ENCODE measurements around the gene CPPED1.
A peak's percentile ranks its signal among the peaks of the same experiment; 100 is the strongest.
"Not testable (repeated sequence)": the region's sequence is repeated elsewhere in the genome, so short reads cannot be mapped to it uniquely, and the experiment has no call there.

The CPPED1 gene

DNA sequence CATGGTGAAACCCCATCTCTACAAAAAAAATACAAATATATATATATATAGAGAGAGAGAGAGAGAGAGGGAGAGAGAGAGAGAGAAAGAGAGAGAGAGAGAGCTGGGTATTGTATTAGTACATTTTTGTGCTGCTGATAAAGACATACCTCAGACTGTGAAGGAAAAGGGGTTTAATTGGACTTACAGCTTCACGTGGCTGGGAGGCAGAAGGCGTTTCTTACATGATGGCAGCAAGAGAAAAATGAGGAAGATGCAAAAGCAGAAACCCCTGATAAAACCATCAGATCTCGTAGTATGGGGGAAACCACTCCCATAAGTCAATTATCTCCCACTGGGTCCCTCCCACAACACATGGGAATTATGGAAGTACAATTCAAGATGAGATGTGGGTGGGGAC is 37.5 kb downstream of the CPPED1 start:
- not testable (repeated sequence) for DNase-seq

DNA sequence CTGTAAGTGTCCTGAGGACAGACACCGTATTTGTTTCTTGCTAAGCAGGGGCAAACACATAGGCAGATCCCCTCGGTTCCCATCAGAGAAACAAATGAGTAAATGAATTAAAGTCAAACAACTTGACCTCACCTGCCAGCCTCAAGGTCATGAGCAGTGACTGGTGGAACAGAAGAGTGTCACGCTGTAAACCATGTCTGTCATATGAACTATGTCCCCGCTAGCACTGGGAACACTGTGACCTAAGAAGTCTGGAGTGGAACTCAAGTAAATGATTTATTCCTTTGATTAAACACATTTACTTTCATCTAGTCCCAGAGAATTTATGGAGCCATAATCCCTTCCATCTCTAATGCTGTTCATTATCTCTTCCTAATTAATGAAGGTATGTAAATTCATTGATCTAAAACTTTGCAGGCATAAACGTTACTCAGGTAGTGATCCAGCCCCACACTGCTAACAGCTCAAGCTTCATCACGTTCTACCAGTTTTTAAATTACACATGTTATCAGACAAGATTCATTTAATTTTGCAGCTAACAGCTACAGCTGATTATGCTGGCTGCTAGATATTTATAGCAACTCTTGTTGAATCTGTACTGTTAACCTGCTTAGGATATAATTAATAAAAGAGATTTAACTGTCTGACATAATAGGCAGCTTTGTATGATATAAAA is 38.7 kb downstream of the CPPED1 start:
- DNase-seq = no peak

DNA sequence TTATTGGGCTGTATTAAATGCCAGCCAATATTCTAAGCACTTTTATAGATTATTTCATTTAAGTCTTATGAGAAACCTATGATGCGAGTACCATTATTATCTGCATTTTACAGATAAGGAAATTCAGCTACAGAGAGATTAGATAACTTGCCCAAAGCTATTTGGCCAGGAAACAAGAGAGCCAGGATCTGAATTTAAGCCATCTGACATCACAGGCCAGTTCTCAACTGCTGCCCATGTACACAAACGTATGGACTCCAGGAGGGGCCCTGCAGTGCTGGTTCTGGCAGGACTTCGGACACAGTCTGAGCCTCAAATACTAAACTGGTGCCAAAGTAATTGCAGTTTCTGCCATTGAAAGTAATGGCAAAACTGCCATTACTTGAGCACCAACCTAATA is 40.2 kb downstream of the CPPED1 start:
- no peak for DNase-seq

DNA sequence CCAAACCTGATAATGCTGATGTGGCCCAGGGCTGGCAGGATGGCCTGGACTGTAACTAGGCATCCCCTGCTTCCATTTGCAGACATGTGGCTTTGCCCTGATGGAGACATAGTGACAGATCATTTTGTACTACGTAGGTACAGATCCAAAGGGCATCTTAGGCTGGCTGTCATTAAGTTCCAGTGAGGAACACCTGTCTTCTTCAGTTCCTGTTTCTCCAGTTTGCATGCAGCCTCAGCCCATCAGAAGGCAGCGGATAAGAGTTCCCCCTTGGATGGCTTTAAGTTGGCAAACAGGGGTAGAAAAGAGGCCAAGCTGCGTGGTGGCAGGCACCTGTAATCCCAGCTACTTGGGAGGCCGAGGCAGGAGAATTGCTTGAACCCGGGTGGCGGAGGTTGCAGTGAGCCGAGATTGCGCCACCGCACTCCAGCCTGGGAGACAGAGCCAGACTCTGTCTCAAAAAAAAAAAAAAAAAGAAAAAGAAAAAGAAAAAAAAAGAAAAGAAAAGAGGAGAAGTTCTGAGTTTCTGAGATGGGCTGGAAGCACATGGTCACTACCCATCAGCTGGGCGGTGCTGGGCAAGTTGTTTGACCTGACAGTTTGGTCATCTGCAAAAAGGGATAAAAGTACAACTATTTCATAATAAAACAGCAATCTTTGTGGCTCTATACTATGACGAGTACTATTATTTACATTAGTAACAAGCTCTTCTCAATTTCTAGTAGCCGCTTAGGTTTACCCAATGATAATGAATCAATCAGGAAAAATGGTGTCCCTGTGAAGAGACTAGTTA is 42.7 kb downstream of the CPPED1 start:
- no peak for DNase-seq

DNA sequence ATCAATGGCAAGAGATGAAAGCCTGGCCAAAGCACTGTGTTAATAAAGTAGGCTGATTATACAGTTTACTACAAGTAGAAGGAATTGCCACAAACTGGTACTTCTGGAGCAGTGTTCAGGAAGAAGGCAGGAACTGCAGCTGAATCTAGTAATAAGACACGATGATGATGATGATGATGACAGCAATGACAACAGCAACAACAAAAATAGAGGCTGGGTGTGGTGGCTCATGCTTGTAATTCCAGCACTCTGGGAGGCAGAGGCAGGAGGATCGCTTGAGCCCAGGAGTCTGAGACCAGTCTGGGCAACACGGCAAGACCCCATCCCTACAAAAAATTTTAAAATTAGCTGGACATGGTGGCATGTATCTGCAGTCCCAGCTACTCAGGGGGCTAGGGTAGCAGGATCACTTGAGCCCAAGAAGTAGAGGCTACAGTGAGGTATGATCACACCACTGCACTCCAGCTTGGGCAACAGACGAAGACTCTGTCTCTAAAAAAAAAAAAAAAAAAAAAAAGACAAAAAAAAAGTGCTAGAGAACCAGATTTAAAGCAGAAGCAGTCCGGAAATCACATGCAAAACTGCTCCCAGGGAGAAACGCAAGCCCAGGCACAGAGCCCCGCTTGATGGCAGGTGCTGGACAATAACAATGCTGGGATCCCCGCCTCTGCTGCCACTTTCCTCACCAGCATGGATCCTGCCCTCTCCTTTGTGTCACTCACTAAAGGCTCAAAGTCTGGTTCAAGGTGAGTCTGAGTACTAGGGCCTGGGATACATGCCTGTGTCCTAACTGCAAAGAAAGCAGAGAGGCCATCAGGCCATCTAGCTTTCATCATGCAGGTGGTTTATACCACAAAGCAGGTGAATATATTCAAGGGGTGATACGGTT is 44.8 kb downstream of the CPPED1 start:
- DNase-seq = no peak

DNA sequence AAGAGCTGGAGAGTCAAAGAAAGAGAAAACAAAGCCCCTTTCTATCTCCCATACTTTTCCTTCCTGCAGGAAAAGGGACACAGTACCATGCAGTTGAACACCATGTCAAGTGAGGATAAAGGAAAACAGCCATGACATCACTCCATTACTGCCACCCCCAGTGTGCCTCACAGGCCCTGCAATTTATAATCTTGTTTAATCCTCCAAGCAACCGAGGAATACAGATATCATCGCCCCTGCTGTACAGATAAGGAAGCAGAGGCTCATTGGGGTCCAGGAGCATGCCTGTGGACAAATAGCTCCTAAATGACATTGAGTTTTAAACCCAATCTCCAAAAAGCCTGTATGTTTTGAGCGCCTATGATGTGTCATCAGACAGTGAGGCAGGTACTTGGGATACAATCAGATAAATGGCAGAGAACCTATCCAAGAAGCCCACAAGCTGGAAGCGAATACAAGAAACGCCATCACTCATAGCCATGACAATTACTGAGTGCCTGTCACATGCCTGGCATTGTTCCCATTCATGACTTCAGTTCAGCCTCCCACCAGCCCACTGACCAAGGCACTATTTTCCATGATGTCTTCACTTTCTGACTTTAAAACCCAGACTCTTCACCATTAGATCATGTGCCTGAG is 45.5 kb downstream of the CPPED1 start:
- no peak for DNase-seq

DNA sequence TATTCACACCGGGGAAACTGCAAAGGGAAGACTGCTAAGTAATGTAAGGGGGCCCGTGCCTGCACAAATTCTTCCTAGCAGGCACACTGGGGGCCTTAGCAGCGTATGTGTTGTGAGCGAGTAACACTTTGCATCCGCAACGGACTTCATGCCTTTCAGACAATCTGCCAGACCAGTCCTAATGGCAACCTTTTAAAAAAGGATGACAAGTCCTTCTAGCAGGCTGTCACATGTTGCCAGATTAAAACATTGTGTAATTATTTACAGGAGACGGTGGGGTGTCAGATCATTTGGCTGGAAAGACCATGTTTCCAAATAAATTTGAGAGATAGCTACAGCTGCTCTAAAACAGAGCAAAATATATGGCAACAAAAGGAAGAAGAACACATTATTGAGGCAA is 46.1 kb downstream of the CPPED1 start:
- no peak for DNase-seq

DNA sequence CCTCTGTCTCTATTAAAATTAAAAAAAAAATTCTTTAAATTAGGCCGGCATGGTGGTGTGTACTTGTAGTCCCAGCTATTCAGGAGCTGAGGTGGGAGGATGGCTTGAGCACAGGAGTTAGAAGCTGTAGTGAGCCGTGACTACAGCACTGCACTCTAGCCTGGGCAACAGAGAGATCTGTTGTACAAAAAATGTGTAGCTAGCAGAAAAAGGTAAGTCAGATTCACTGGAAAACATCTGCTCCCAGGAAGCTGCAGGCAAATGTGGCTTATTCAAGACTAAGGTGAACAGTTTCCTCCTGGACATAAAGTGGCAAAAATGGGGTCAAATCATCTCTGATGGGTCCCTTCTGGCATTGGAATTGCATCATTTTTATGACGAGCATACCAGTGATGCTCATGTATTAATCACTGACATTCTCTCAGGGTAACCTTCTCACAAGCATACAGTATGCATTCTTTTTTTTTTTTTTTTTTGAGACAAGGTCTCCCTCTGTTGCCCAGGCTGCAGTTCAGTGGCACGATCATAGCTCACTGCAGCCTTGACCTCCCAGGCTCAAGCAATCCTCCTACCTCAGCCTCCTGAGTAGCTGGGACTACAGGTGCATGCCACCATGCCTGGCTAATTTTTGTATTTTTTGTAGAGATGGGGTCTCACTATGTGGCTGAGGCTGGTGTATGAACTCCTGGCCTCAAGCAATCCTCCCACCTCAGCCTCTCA is 48.7 kb downstream of the CPPED1 start:
- DNase-seq = no peak

DNA sequence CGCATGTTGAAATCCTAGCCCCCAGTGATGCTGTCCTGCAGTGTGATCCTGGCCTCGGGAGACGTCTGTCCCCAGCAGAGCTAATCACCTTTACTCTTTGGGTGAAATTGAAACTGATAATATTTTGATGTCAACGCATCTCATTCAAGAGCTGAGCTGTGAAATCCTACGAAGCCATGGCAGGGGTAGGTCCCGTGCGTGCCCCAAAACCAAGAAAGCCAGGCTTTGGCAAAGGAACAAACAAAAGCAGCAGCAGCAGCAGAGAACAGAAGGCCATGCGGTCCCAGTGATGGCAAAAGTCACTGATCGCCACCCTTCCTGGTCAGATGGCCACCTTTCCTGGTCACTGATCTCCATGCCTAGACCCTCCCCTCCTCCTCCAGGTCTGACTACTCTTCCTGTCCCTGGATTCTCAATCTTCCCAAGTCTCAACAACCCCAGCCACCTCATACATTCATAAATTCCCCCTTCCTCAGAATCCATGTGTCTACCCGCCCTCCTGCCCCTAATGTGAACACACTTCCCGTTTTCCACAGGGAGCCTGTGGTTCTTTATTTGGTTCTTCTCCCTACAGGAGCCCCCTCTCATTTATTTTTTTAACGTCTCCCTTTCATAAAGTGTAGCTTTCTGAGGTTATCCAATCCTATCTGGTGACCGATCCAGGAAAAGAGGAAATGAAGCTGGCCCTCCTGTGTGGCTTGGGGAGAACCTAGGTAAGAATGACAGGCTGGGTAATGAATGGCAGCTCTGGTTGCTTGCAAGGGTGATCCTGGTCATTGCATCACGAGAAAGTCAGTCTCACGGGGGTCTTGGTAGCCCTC is 50.3 kb downstream of the CPPED1 start:
- no peak for DNase-seq

DNA sequence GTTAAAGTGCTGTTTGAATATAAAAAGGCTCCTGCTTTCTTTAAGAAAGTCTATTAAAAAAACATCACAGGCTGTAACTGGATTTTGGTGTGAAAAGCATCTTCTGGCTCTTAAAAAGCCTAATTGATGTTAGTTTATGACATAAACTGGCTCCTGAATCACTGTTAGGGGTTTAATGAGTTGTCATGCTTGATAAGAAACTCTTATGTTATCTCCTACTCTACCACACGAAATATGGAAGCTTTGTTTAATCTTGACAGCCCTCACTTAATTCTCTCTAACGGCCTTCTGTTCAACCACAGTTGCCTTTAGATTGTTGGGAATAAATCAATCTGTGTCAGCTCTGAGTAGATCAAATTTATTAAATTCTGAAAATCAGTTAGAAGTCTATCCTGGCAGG is 51.5 kb downstream of the CPPED1 start:
- no peak for DNase-seq

DNA sequence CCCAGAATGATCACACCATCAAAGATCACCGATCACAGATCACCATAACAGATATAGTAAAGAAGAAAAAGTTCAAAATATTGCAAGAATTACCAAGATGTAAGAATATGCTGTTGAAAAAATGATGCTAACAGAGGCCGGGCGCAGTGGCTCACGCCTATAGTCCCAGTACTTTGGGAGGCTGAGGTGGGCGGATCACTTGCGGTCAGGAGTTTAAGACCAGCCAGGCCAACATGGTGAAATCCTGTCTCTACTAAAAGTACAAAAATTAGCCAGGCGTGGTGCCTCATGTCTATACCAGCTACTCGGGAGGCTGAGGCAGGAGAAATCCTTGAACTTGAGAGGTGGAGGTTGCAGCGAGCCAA is 53.2 kb downstream of the CPPED1 start:
- DNase-seq = peak; percentile 51

DNA sequence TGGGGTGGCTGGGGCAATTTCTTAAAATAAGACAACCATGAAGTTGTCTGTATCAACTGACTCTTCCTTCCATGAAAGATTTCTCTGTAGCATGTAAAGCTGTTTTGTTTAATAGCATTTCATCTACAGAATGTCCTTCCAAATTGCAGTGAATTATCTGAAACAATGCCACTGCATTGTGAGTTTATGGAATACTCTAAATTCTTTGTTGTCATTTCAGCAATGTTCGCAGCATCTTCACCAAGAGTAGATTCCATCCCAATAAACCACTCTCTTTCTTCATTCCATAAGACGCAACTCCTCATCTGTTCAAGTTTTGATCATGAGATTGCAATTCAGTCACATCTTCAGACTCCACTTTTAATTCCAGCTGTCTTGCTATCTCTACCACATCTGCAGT is 54.6 kb downstream of the CPPED1 start:
- no peak for DNase-seq

DNA sequence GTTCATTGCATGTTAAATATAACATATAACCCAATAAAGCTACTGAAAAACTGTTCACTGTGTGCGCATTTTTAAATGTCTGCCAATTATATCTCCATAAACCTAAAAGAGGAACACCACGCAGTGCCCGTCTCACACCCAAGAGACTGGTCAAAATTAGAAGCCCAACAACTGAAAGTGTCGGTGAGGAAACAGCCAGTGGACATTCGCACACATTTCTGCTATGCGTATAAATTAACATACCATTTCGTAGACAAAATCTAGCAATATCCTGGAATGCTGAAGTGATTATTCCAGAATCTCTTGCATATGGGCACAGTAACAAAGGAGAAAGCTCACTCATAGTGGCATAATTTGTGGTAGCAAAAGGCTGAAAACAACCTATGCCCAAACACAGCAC is 55.9 kb downstream of the CPPED1 start:
- no peak for DNase-seq

DNA sequence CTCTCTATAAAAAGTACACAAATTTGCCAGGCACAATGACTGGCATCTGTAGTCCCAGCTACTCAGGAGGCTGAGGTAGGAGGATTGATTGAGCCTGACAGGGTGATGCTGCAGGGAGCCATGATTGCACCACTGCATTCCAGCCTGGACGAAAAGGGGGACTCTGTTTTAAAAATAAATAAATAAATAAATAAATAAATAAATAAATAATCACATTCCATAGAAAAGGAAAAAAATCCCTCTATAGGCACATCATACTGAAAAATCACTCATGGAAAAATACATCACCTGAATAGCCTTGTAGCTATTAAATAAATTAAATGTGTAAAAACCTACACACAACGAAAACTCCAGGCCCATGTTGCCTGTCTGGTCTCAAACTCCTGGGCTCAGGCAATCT is 56.4 kb downstream of the CPPED1 start:
- no peak for DNase-seq

DNA sequence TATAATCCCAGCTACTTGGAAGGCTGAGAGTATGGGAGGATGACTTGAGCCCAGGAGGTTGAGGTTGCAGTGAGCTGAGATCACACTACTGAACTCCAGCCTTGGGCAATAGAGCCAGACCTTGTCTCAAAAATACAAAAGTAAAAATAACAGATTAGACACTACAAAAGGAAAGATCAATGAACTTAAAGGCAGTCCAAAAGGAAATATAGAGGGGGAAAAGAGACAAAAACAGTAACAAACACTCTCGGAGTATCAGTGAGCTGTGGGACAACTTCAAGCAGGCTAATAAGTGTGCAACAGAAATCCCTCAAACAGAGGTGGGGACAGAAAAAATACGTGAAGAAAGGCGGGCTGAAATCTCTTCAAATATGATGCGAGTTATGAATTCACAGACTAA is 58.8 kb downstream of the CPPED1 start:
- no peak for DNase-seq

DNA sequence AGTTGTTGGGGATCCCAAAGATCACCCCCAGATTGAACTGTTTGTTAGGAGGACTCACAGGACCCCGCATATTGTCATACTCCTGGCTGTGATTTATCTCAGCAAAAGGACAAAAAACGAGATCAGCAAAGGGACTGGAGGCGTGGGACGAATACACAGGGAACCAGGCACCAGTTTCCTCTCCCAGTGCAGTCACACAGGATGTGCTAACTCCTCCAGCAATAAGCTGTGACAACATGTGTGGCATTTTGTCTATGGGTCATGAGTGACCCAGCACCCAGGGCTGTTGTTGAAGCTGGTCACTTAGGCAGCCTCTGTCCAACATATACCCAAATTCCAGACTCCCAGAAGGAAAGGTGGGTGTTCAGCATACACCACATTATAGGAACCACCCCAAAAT is 60.9 kb downstream of the CPPED1 start:
- no peak for DNase-seq

DNA sequence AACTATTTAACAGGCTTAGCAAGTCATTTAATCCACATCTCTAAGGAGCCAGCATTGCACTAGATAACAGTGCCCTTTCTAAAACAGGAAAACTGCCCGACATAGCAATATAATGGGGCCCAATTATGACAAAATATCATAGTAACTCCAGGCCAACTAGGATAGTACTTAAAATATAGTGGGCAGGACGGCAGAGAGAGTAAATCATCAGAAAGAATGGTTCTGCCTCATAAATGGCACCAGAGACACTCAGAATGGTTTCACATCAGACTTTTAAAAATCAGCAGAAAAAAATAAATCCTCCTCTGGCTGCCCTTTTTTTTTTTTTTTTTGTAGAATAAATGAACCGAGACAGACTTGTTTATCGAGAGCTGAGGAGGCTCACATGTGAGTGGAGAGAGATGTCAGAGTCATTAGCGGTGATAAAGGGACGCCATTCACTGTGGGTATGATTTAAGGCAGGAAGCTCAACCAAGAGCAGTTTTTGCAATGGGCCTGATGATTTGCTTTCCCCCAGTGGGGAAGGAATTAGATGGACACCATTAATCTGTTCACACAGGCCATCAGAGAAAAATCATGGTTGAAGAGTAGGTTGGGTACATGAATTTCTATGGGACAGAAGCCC is 62.6 kb downstream of the CPPED1 start:
- DNase-seq = no peak

DNA sequence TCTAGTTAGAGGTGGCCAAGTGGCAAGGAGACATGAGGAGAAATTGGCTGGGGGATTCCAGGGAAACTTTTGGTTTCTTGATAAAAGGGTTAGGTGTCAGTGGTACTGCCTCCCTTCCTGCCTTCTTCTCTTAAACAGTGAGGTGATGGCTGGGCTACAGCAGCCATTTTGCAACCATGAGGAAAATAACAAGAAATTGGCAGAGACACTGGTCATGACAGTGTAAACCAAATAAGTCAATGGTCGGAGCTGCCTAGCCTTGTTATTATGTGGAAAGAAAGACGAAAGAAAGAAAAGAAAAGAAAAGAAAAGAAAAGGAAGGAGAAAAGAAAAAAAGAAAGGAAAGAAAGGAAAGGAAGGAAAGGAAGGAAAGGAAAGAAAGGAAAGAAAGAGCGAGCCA is 63.9 kb downstream of the CPPED1 start:
- no peak for DNase-seq

DNA sequence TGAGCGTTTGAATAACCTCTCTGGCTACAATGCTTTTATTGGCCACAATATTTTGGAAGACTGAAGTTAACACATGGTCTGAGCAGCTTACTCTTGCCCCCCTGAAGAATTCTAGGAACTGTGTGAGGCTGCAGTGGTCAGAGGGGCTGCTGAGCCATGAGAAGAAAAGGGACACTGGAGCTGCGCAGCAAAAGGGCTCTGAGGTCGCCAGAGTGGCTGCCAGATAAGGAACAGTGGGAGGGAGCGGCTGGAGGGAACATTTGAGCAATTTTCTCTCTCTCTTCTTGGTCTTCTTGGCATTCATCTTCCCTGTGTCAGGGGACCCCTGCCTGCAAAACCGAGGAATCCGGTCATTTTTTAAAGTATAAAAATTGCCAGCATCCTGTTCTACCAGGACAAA is 66.1 kb downstream of the CPPED1 start:
- no peak for DNase-seq

DNA sequence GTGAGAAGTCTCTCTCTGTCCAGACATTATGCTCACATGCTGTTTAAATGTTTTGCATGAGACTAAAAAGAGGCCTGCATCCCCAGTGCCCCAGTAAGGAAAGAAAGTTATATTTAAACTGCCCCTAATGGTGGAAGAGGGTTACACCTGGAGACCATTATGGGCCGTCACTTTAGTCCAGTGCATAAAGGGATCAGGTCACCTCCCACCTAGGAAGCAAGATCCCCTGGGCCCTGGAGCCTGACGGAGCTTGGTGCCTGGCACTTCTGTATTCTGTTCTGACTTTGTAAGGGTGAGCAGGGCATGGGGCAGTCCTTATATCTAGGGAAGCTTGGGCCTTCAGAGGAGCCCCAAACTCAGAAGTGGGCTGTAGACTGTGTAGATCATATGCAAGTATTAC is 67.9 kb downstream of the CPPED1 start:
- no peak for DNase-seq

DNA sequence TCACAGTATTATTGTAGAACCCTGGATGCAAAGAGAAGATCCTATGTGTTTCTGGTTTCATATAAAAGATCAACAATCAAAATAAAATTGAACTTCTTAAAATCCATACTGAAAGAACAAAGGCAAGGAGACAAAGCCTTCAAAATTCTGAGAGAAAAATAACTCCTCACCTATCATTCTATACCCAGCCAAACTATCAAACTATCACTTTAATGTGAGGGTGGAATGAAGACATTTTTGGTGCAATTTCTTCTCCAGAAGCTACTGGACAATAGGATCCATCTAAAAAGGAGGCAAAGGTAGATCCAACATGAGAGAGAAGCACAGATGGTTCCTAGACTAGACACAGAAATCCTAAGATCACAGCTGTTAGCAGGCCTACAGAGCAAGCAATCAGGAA is 71.1 kb downstream of the CPPED1 start:
- DNase-seq = no peak
